Progenitor cell of endocrine pancreas (in vitro differentiated cells): ENCODE data around the gene AOAH. TPM values are rescaled to one million over a fixed set of nuclear protein-coding genes. Genes with fewer than 3 reads are reported as not detected.

ENCODE experiments used
- DNase-seq: peaks from one replicate; pipeline ENCODE4 v3.0.0; 2021; ENCODE audit warnings: low spot score; ENCODE audit not compliant: unreplicated experiment
- H3K27ac Mint-ChIP-seq: 2 replicates; pipeline ENCODE4 v1.8.0; 2021; ENCODE audit warnings: mild to moderate bottlenecking, moderate library complexity, mixed read lengths
- H3K27me3 Mint-ChIP-seq: 2 replicates; pipeline ENCODE4 v1.8.0; 2021; ENCODE audit warnings: mixed read lengths
- H3K36me3 Mint-ChIP-seq: 2 replicates; pipeline ENCODE4 v1.8.0; 2022; ENCODE audit warnings: mixed read lengths; ENCODE audit not compliant: insufficient read depth
- H3K4me1 Mint-ChIP-seq: 2 replicates; pipeline ENCODE4 v1.8.0; 2021; ENCODE audit warnings: low read depth, mixed read lengths
- H3K4me3 Mint-ChIP-seq: 2 replicates; pipeline ENCODE4 v1.8.0; 2021; ENCODE audit warnings: low read depth, mild to moderate bottlenecking, moderate library complexity, mixed read lengths
- H3K9me3 Mint-ChIP-seq: 2 replicates; pipeline ENCODE4 v1.8.0; 2021; ENCODE audit warnings: low read depth, mixed read lengths
- total RNA-seq: library from RNA; stranded (reverse); gene quantifications from 2 replicates; pipeline ENCODE4 v1.2.1, GENCODE V29; 2021
- TF ChIP-seq, protein P1 (sequence below): fragments of 200-600 bp; sonication (generic); IDR thresholded peaks from one replicate; pipeline ENCODE4 v1.5.0; 2021; ENCODE audit warnings: antibody characterized with exemption, mild to moderate bottlenecking; ENCODE audit not compliant: unreplicated experiment

The AOAH gene
- total RNA-seq, 1 donor from 2014 or later, result 3.3 TPM

DNA sequence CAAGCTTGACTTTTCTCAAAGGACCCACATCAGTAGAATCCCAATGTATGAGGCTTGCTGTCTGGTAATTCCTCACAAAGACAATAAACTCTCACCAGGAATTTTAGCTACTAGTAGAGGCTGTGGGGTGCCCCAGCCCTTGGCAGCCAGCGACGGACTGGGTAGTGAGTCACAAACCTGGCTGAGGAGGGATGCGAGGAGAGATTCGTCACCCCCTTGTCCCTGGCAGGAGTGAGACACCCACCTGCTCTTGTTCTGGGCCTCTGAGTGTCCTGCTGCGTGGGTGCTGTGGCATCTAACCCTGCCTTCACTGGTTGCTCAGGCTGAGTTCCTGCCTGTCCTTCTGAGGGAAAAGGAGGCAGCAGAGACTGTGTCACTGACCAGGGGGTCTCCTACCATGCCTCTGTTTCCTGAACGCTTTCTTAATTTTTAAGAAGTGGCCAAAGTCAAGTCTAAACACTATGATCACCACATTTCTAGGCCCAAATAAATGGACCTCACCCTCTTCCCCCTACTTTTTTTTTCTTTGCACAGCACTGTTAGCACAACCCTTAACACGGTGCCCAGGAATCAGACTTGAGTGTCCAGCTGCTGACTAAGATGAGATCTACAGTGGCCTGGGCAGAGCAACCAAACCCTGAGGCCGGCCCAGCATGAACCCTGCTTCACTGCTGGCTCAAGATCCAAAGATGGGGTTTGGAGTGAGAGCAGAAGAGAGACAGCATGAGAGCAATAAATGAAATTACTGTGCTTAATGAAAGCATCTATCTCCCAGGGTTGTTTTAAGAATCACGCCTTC, 188.2 kb downstream of the AOAH start:
- H3K4me3 Mint-ChIP-seq, result no peak overlapping the region
- H3K27ac Mint-ChIP-seq, result no peak overlapping the region
- H3K36me3 Mint-ChIP-seq, result no peaks in the 10 kb centered on the region
- TF ChIP-seq, protein P1, sequence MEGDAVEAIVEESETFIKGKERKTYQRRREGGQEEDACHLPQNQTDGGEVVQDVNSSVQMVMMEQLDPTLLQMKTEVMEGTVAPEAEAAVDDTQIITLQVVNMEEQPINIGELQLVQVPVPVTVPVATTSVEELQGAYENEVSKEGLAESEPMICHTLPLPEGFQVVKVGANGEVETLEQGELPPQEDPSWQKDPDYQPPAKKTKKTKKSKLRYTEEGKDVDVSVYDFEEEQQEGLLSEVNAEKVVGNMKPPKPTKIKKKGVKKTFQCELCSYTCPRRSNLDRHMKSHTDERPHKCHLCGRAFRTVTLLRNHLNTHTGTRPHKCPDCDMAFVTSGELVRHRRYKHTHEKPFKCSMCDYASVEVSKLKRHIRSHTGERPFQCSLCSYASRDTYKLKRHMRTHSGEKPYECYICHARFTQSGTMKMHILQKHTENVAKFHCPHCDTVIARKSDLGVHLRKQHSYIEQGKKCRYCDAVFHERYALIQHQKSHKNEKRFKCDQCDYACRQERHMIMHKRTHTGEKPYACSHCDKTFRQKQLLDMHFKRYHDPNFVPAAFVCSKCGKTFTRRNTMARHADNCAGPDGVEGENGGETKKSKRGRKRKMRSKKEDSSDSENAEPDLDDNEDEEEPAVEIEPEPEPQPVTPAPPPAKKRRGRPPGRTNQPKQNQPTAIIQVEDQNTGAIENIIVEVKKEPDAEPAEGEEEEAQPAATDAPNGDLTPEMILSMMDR, result no peak
- no peaks in the 10 kb centered on the region for H3K4me1 Mint-ChIP-seq
- H3K9me3 Mint-ChIP-seq, result no peaks in the 10 kb centered on the region
- H3K27me3 Mint-ChIP-seq, result no peaks in the 10 kb centered on the region
- no peak for DNase-seq

DNA sequence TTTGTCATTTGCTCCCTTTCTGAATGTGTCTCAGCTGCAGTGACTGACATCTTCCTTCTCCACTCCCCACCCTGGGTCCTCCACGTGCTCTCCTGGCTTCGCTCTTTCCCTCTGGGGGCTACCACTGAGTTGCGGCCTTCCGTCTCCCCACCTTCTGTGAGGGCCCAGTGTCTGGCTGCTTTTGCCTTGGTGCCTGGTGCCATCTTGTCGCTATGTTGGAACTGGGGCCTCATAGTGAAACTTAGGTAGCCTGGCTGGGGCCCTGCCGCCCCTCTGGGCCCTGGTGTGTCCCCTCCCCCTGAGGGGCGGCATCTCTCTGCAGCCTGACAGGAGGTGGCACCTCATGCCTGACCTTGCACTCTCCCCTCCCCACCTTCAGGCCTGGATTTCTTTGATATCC, 190.6 kb downstream of the AOAH start:
- H3K27ac Mint-ChIP-seq, result no peak overlapping the region
- no peaks in the 10 kb centered on the region for H3K36me3 Mint-ChIP-seq
- TF ChIP-seq, protein P1, result no peak
- no peaks in the 10 kb centered on the region for H3K9me3 Mint-ChIP-seq
- no peak overlapping the region for H3K4me3 Mint-ChIP-seq
- no peak for DNase-seq
- H3K27me3 Mint-ChIP-seq, result no peaks in the 10 kb centered on the region
- H3K4me1 Mint-ChIP-seq, result no peaks in the 10 kb centered on the region

DNA sequence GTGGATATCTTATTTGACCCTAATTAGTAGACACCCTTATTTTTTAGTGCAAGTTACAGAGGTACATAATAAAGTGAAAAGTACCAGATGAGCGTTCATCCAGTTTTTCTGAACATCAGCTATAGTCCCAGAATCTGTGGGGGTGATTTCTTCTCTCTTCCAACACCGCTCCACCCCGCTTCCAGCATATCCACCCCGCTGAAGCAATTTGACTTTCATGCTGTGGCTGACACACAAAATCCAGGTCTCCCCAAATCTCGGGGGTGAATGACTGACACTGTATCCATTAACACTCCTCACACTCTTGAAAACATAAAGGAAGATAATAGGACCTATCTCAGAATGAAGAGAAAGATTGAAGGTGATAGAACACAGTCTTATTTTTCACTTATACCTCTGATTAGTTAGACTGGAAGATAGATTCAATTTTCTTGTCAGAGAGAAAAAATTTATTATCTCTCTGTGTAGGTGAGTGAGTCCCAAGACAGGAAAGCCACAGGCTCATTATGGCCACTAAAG, 191.3 kb downstream of the AOAH start:
- Mint-ChIP-seq H3K27ac (no peak overlapping the region), H3K9me3 (no peaks in the 10 kb centered on the region), H3K27me3 (no peaks in the 10 kb centered on the region), H3K4me1 (no peaks in the 10 kb centered on the region), H3K36me3 (no peaks in the 10 kb centered on the region), H3K4me3 (no peak overlapping the region)
- TF ChIP-seq, protein P1, result no peak
- DNase-seq, result no peak

DNA sequence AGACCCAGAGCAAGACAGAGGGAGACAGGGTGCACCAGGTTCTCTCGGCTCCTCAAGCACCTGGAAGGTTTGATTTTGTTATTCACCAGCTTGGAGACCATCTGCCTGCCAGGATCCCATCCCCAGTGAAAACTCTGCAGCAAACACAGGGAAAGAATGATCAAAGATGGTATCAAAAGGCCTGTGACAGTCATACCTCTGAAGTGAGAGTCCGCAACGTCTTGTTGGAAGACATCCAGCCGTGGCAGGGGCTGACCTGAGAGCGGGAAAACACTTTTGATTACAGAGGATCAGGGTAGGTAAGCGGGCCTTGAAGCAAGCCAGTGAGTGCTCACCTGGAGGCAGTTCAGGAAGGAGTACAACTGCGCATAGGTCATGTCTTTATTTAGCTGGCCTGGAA, 192.3 kb downstream of the AOAH start:
- Mint-ChIP-seq H3K4me1 (no peaks in the 10 kb centered on the region), H3K27ac (no peak overlapping the region)

DNA sequence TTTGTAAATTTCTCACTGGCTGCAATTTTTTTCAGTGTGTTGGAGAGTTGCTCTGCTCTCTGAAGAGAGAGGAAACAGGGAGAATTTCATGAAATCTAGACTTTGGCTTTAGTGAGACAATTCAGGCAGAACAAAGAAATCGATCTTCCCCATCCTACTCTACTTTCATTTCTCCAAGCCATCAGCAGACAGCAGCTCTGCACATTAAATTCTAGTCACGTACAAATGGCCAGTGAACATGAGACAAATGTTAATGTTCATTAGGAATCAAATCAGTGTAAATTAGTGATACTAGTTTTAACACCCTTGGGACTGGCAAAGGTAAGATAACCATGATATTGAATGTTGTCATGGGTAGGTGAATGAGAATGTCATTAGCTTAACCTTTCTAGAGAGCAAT, 193.8 kb downstream of the AOAH start:
- Mint-ChIP-seq H3K27me3 (no peaks in the 10 kb centered on the region), H3K4me3 (no peak overlapping the region), H3K36me3 (no peaks in the 10 kb centered on the region), H3K27ac (no peak overlapping the region), H3K4me1 (peaks cover 2% of the 10 kb centered on the region), H3K9me3 (no peaks in the 10 kb centered on the region)
- TF ChIP-seq, protein P1, result no peak
- no peak for DNase-seq

More for the DNA sequence above, 192.3 kb downstream of the AOAH start:
- Mint-ChIP-seq H3K36me3 (no peaks in the 10 kb centered on the region), H3K9me3 (no peaks in the 10 kb centered on the region), H3K4me3 (no peak overlapping the region), H3K27me3 (no peaks in the 10 kb centered on the region)
- DNase-seq, result no peak
- TF ChIP-seq, protein P1, result no peak
